Measurements from ENCODE around the gene CTIF. TPM values are rescaled to one million over a fixed set of nuclear protein-coding genes. Genes with fewer than 3 reads are reported as not detected.

CTIF gene
- total RNA-seq, 4 donors from 2014 or later: 29.0 to 61.5 (median 37.7) TPM

GRCh38 chr18:48785736-48786454 is 247.1 kb downstream of the CTIF start:
- peaks cover 36% of the 10 kb centered on the region for H3K4me1 ChIP-seq
- no peak overlapping the region for H3K4me3 ChIP-seq
- 86% methylated on average over 10 of the region's 12 CpGs for WGBS
- no peaks in the 10 kb centered on the region for H3K9me3 ChIP-seq
- DNase-seq (ENCODE audit: low spot score in 2 of 2): peak; percentile 20 to 58
- H3K27me3 ChIP-seq: no peaks in the 10 kb centered on the region
- TF ChIP-seq POLR2A (IDR thresholded peaks at IDR 0.05) (no peak), CTCF (IDR thresholded peaks at IDR 0.05) (no peak), POLR2AphosphoS5 (IDR thresholded peaks at IDR 0.05) (no peak), EP300 (IDR thresholded peaks at IDR 0.05) (no peak)
- no peaks in the 10 kb centered on the region for H3K36me3 ChIP-seq
- H3K27ac ChIP-seq: no peak overlapping the region

- WGBS: 94% methylated on average over 9 of the region's 10 CpGs
- Histone ChIP-seq H3K4me3 (no peak overlapping the region), H3K27ac (no peak overlapping the region), H3K9me3 (no peaks in the 10 kb centered on the region), H3K36me3 (no peaks in the 10 kb centered on the region), H3K27me3 (no peaks in the 10 kb centered on the region), H3K4me1 (peaks cover 34% of the 10 kb centered on the region)
- DNase-seq (ENCODE audit: low spot score in 2 of 2): peak; percentile 52 to 72
- TF ChIP-seq EP300 (IDR thresholded peaks at IDR 0.05) (no peak), POLR2AphosphoS5 (IDR thresholded peaks at IDR 0.05) (no peak), POLR2A (IDR thresholded peaks at IDR 0.05) (no peak), CTCF (IDR thresholded peaks at IDR 0.05) (no peak)
These were observed 247.8 kb downstream of the CTIF start for GRCh38 chr18:48786455-48787202.

- Histone ChIP-seq H3K4me3 (no peak overlapping the region), H3K36me3 (no peaks in the 10 kb centered on the region), H3K4me1 (peaks cover 26% of the 10 kb centered on the region), H3K9me3 (no peaks in the 10 kb centered on the region), H3K27ac (no peak overlapping the region), H3K27me3 (no peaks in the 10 kb centered on the region)
- peak; percentile 35 to 66 for DNase-seq (ENCODE audit: low spot score in 2 of 2)
- WGBS: 88% methylated on average over 11 of the region's 11 CpGs
- TF ChIP-seq POLR2AphosphoS5 (IDR thresholded peaks at IDR 0.05): no peak
- TF ChIP-seq EP300 (IDR thresholded peaks at IDR 0.05): no peak
- TF ChIP-seq POLR2A (IDR thresholded peaks at IDR 0.05): no peak
- TF ChIP-seq CTCF (IDR thresholded peaks at IDR 0.05): no peak
These were observed 248.6 kb downstream of the CTIF start for GRCh38 chr18:48787203-48788151.

GRCh38 chr18:48788373-48788772 is 249.5 kb downstream of the CTIF start:
- H3K27me3 ChIP-seq: no peaks in the 10 kb centered on the region
- 58% methylated on average over 1 of the region's 1 CpG for WGBS
- no peaks in the 10 kb centered on the region for H3K36me3 ChIP-seq
- no peaks in the 10 kb centered on the region for H3K9me3 ChIP-seq
- no peak overlapping the region for H3K4me3 ChIP-seq
- TF ChIP-seq POLR2A (IDR thresholded peaks at IDR 0.05): no peak
- TF ChIP-seq CTCF (IDR thresholded peaks at IDR 0.05): no peak
- TF ChIP-seq EP300 (IDR thresholded peaks at IDR 0.05): no peak
- TF ChIP-seq POLR2AphosphoS5 (IDR thresholded peaks at IDR 0.05): no peak
- H3K27ac ChIP-seq: no peak overlapping the region
- H3K4me1 ChIP-seq: peaks cover 19% of the 10 kb centered on the region
- peak in 1 of 2 donors; percentile 35 for DNase-seq (ENCODE audit: low spot score in 2 of 2)
